ENCODE data around the gene TSPAN5.
"Not testable (repeated sequence)": the region's sequence is repeated elsewhere in the genome, so short reads cannot be mapped to it uniquely, and the experiment has no call there.

TSPAN5 gene

GRCh38 chr4:98491899-98492559 is 166.4 kb downstream of the TSPAN5 start:
- no peak for DNase-seq (ENCODE audit: low read depth)

GRCh38 chr4:98490251-98490650 is 168.2 kb downstream of the TSPAN5 start:
- DNase-seq (ENCODE audit: low read depth), result no peak

GRCh38 chr4:98485816-98486345 is 172.5 kb downstream of the TSPAN5 start:
- no peak for DNase-seq (ENCODE audit: low read depth)

- no peak for DNase-seq (ENCODE audit: low read depth)
Observed at GRCh38 chr4:98484031-98484430, 174.4 kb downstream of the TSPAN5 start.

DNA sequence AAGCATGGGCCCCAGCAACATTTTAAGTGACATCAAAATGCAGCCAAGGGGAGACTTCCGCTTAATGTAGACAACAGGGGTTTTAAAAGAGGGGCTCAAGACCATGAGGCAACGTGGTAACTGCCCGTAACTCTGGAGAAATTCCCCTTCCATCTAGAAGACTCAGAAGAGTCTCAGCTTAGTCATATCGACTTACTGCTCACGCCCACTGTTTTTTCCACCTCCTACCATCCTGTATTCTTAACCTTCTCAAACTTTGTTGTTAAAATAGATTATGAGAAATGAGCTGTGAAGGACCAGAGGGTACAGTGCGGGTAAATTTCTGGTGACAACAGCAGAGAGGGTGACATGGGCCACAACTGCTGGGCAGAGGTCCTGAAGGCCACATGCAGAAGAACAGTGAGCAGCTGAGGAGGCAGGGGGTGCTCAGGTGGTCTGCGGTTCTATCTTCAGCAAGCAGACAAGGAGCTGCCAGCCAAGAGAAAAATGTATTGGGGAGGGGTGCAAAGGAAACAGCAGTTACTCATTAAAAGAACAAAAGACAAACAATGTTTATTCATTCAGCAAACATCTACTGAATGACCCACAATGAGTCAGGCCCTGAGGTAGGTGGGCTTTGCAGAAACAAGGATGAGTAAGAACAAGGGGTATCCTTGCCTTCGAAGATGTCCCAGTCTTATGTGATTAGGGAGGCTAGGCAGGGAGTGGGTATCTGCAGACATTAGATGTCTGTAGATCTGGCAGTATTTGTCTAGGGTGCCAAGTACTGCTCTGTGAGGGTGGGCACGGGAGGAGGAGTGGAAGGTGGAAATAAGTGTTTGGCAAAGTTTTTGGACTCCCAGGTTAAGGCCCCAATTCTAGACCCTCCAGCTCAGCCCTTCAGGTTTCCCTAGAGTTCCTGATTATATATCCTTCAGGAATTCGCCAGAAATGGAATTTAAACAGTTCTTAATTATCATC is 175.3 kb downstream of the TSPAN5 start:
- no peak for DNase-seq (ENCODE audit: low read depth)

- no peak for DNase-seq (ENCODE audit: low read depth)
Observed at GRCh38 chr4:98482503-98482846, 175.9 kb downstream of the TSPAN5 start.

- DNase-seq (ENCODE audit: low read depth), result no peak
Observed at GRCh38 chr4:98481167-98481566, 177.2 kb downstream of the TSPAN5 start.

DNA sequence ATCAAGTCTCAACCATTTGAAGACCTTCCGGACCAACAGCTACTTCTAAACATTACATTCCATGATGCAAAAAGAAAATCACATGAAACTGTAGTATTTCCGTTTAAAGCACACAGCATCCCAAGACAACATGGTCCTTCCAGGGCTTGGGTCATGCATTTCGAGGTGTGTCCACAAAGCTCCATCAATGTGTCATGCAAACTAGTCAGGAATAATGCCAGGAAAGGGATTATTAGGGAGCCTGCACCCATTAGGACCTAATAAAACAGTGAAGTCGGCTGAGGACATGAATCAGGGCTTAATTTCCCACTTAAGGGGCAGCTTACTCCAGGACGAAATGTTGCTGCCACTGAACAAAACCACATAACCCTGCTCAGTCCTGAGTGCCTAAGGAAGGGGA is 177.9 kb downstream of the TSPAN5 start:
- DNase-seq (ENCODE audit: low read depth), result no peak

DNA sequence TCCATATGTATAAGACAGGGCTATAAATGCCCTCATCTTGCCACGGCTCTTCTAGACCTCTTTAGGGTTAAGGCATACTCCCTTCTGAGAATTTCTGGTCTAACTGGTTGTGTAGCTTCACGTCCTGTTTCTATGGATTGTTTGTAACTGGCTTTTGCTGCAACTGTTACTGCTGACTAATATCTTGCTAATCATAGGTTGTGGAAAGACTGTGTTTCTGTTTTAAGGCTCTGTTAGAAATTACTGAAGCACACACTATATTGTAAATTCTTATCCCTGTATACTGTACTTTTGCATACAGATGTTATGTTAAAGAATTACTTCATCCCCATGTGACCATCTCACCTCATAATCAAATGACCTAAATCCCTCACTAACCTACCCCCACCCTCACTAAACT is 178.8 kb downstream of the TSPAN5 start:
- DNase-seq (ENCODE audit: low read depth), result not testable (repeated sequence)

- no peak for DNase-seq (ENCODE audit: low read depth)
Observed at GRCh38 chr4:98476891-98477290, 181.5 kb downstream of the TSPAN5 start.

DNA sequence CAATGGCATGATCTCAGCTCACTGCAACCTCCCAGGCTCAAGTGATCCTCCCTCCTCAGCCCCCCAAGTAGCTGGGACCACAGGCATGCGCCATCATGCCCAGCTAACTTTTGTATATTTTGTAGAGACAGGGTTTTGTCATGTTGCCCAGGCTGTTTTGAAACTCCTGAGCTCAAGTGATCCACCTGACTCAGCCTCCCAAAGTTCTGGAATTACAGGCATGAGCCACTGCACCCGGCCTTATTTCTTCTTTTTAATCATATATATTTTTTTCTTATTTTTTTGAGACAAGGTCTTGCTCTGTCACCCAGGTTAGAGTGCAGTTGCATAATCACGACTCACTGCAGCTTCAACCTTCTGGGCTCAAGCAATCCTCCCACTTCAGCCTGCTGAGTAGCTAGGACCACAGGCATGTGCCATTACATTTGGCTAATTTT is 184.0 kb downstream of the TSPAN5 start:
- no peak for DNase-seq (ENCODE audit: low read depth)

DNA sequence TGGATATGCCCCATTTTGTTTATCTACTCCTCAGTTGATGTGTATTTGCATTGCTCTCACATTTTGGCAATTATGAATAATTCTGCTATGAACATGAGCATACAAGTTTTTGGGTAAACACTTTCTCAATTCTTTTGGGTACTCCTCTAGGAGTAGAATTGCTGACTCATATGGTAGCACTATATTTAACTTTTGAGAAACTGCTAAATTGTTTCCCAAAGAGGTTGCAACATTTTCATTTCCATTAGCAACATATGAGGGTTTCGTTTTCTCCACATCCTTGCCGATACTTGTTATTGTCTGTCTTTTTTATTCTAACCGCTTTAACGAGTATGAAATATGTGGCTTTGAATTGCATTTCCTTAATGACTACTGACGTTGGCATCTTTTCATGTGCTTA is 185.4 kb downstream of the TSPAN5 start:
- DNase-seq (ENCODE audit: low read depth), result no peak

GRCh38 chr4:98470831-98471230 is 187.6 kb downstream of the TSPAN5 start:
- no peak for DNase-seq (ENCODE audit: low read depth)

- no peak for DNase-seq (ENCODE audit: low read depth)
Observed at GRCh38 chr4:98470366-98470765, 188.0 kb downstream of the TSPAN5 start.

GRCh38 chr4:98469771-98470170 is 188.6 kb downstream of the TSPAN5 start:
- no peak for DNase-seq (ENCODE audit: low read depth)

DNA sequence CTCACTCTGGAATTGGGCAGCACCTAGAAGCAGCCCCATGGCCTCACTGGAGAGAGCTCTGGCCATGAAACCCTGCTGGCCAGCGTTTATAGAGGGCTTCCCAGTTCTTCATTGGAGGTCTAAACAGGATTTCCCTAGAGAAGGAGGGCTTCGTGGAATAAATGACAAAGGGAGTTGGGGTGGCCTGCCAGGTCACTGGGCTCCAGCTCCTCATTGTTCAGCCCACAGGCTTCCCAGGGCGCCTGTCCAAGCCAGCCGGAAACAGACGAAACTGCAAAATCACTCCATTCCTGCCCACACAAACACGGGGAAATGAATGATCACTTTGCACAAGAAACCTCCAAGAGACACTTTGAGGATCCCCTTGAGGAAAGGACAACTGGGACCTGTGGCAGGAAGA is 189.7 kb downstream of the TSPAN5 start:
- no peak for DNase-seq (ENCODE audit: low read depth)

DNA sequence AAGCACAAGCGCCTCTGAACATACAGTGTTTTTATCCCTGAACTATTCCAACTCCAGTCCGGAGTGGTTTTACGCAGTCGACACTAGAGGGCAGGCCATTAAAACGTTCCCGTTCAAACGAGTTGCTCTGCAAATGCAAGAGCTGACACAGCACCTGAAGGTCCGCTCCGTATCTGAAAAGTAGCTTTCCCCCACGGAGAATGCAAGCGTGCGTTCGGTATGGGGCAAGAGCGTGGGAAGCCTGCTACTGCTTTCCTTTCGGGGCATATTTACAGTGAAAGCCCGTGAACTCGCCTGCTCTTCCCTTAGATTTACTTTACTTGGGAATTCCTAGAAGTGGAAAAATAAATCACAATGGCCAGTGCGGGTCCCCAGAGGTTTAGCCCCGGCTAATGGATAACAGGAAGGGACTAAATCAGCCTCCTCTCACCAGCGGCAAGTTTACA is 190.8 kb downstream of the TSPAN5 start:
- peak; percentile 52 for DNase-seq (ENCODE audit: low read depth)

GRCh38 chr4:98466868-98467599 is 191.4 kb downstream of the TSPAN5 start:
- DNase-seq (ENCODE audit: low read depth), result no peak

DNA sequence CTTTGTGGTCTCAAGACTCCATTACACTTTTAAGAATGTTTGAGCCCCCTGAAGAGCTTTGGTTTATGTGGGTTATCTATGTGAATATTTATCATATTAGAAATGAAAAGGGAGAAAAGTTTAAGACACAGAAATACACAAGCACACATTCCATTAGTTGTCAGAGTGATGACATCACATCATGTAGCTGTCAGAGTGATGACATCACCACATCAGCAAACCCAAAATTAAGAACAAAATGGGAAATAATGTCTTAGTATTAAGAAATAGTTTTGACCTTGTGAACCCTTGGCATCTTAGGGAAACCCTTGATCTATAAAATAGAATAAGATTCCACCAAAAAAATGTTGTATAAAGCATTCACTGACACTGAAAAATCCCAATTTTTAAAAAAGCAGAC is 195.9 kb downstream of the TSPAN5 start:
- no peak for DNase-seq (ENCODE audit: low read depth)

- not testable (repeated sequence) for DNase-seq (ENCODE audit: low read depth)
Observed at GRCh38 chr4:98461121-98461865, 197.1 kb downstream of the TSPAN5 start.

DNA sequence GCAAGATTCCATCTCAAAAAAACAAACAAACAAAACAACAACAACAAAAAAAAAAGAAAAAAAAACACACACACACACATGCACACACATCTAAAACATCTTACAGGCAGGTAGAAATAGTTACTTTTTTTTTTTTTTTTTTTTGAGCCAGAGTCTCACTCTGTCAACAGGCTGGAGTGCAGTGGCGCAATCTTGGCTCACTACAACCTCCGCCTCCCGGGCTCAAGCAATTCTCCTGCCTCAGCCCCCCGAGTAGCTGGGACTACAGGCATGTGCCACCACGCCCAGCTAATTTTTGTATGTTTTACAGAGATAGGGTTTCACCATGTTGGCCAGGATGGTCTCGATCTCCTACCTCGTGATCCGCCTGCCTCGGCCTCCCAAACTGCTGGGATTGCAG is 201.0 kb downstream of the TSPAN5 start:
- DNase-seq (ENCODE audit: low read depth), result not testable (repeated sequence)

DNA sequence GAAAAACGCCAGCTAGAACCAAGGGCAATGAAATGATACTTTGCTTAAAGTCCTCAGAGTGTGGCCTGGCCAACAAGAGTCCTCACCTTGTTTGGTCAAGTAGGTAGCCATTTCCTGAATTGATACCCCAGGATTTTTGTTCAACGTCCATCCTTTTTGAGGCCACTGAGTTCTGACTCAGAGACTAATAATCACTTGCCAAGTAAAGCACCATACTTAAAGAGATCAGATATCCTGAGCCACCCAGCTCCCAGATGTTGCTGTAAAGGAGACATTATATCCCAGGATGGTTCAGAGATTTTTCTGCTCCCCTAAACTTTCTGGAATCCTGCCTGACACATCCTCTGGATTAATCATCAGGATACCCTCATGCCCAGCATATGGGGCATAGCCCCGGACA is 206.3 kb downstream of the TSPAN5 start:
- no peak for DNase-seq (ENCODE audit: low read depth)
